GM13977 (cell line): ENCODE data around the gene RBM22.

Experiments
- DNase-seq: peaks from one replicate; pipeline ENCODE4 v3.0.0; 2012; ENCODE audit warnings: low spot score
- CTCF ChIP-seq: IDR thresholded peaks from 2 replicates; pipeline ENCODE4 v1.5.1; 2012; ENCODE audit warnings: mild to moderate bottlenecking, control low read depth; ENCODE audit not compliant: insufficient read depth; ENCODE audit errors: extremely low read depth, missing control alignments
- in situ Hi-C: fragments of 300-500 bp; cut with MboI; formaldehyde crosslinking; loops from one replicate; pipeline ENCODE4 v1.12.0; 2022; ENCODE audit warnings: low sequenced_read_pairs, low pct_unique_long_range_greater_than_20kb, mixed read lengths, inconsistent platforms; ENCODE audit not compliant: unreplicated experiment

The RBM22 gene

GRCh38 chr5:150649108-150650020 is 51.5 kb downstream of the RBM22 start:
- no peak for TF ChIP-seq CTCF
- in situ Hi-C loops: loop anchor here (10.0 kb wide), 1 partner anchor 85 kb away; no protein-coding TSS in a partner anchor

GRCh38 chr5:150648294-150649107 is 52.4 kb downstream of the RBM22 start:
- no peak for DNase-seq
- in situ Hi-C loops: loop anchor here (10.0 kb wide), 1 partner anchor 84 kb away; no protein-coding TSS in a partner anchor
- TF ChIP-seq CTCF: no peak

More at GRCh38 chr5:150649108-150650020, 51.5 kb downstream of the RBM22 start:
- DNase-seq: no peak

- in situ Hi-C loops: loop anchor here (10.0 kb wide), 1 partner anchor 83 kb away; no protein-coding TSS in a partner anchor
- no peak for DNase-seq
- no peak for TF ChIP-seq CTCF
Measured at GRCh38 chr5:150647275-150648251, 53.3 kb downstream of the RBM22 start.

- in situ Hi-C loops: loop anchor here (10.0 kb wide), 1 partner anchor 80 kb away; no protein-coding TSS in a partner anchor
- no peak for TF ChIP-seq CTCF
- no peak for DNase-seq
Measured at GRCh38 chr5:150645070-150645700, 55.7 kb downstream of the RBM22 start.

- no peak for TF ChIP-seq CTCF
- in situ Hi-C loops: loop anchor here (10.0 kb wide), 1 partner anchor 80 kb away; no protein-coding TSS in a partner anchor
- no peak for DNase-seq
Measured at GRCh38 chr5:150644514-150644913, 56.3 kb downstream of the RBM22 start.
